Stomach (tissue), 4 donors: ENCODE results near the gene RAI14.
"Not testable (repeated sequence)": the region's sequence is repeated elsewhere in the genome, so short reads cannot be mapped to it uniquely, and the experiment has no call there.

ENCODE experiments used
- EP300 ChIP-seq: sonication (generic); formaldehyde crosslinking; IDR thresholded peaks from one replicate; pipeline ENCODE4 v1.6.1; 2017; ENCODE audit warnings: antibody characterized with exemption
- POLR2A ChIP-seq, 4 donors: fragments of 450-650 bp; IDR thresholded peaks; one replicate each; pipeline ENCODE4 v1.6.1; 2016; ENCODE audit warnings: antibody characterized with exemption in 4 of 4, control low read depth in 2 of 4, mild to moderate bottlenecking in 1 of 4, moderate library complexity in 1 of 4
- TF ChIP-seq, protein P1 (sequence below), 7 experiments: fragments of 450-650 bp in 4 of 7; fragments of 200-600 bp in 3 of 7; sonication (generic) in 3 of 7; IDR thresholded peaks; one replicate each; pipeline ENCODE4 v1.5.1; 2016 to 2019; ENCODE audit warnings: antibody characterized with exemption in 7 of 7, control low read depth in 2 of 7, mild to moderate bottlenecking in 1 of 7

DNA sequence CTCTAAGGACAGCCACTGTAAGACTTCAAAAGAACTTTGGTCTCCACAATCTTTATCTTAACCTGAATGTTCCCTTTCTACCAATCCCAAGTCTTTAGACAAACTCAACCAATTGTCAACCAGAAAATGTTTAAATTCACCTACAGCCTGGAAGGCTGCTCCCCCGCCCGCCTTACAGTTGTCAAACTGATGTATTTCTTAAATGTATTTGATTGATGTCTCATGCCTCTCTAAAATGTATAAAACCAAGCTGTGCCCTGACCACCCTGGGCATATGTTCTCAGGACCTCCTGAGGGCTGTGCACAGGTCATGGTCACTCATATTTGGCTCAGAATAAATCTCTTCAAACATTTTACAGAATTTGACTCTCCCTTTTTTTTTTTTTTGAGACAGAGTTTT lies 45.3 kb downstream of the RAI14 start:
- not testable (repeated sequence) for TF ChIP-seq POLR2A (IDR thresholded peaks at IDR 0.05); EP300
- TF ChIP-seq, protein P1, sequence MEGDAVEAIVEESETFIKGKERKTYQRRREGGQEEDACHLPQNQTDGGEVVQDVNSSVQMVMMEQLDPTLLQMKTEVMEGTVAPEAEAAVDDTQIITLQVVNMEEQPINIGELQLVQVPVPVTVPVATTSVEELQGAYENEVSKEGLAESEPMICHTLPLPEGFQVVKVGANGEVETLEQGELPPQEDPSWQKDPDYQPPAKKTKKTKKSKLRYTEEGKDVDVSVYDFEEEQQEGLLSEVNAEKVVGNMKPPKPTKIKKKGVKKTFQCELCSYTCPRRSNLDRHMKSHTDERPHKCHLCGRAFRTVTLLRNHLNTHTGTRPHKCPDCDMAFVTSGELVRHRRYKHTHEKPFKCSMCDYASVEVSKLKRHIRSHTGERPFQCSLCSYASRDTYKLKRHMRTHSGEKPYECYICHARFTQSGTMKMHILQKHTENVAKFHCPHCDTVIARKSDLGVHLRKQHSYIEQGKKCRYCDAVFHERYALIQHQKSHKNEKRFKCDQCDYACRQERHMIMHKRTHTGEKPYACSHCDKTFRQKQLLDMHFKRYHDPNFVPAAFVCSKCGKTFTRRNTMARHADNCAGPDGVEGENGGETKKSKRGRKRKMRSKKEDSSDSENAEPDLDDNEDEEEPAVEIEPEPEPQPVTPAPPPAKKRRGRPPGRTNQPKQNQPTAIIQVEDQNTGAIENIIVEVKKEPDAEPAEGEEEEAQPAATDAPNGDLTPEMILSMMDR (IDR thresholded peaks at IDR 0.05), result not testable (repeated sequence)
